ENCODE measurements around the gene LRRC59. TPM values are rescaled to one million over a fixed set of nuclear protein-coding genes. Genes with fewer than 3 reads are reported as not detected.

The LRRC59 gene
- total RNA-seq, 2 experiments from 2014 or later = 48.1 to 50.1 TPM

GRCh38 chr17:50364715-50365114 is 32.6 kb downstream of the LRRC59 start:
- DNase-seq = no peak
- no peaks in the 10 kb centered on the region for H3K9me3 Mint-ChIP-seq
- H3K36me3 Mint-ChIP-seq (ENCODE audit: low read depth) = peaks cover 12% of the 10 kb centered on the region
- no peak overlapping the region for H3K4me3 Mint-ChIP-seq
- H3K27me3 Mint-ChIP-seq (ENCODE audit: low read depth) = no peaks in the 10 kb centered on the region
- intact Hi-C loops (cut with micrococcal nuclease) = loop anchor here (5.0 kb wide), 1 partner anchor 33 kb away; the partner anchor contains the start of gene LRRC59
- peaks cover 9% of the 10 kb centered on the region for H3K4me1 Mint-ChIP-seq (ENCODE audit: low read depth)
- H3K27ac Mint-ChIP-seq = no peak overlapping the region
- CTCF ChIA-PET = interaction anchor here (4.0 to 5.6 kb wide), 2 partner anchors 8 to 33 kb away, joined by 44 to 56 read pairs; partner anchors contain the start of genes EME1, LRRC59 and MRPL27

- H3K9me3 Mint-ChIP-seq = no peaks in the 10 kb centered on the region
- DNase-seq = no peak
- peaks cover 14% of the 10 kb centered on the region for H3K36me3 Mint-ChIP-seq (ENCODE audit: low read depth)
- H3K4me3 Mint-ChIP-seq = no peak overlapping the region
- H3K27ac Mint-ChIP-seq = no peak overlapping the region
- H3K4me1 Mint-ChIP-seq (ENCODE audit: low read depth) = peaks cover 9% of the 10 kb centered on the region
- CTCF ChIA-PET = interaction anchor here (4.0 to 5.6 kb wide), 3 partner anchors 9 to 33 kb away, joined by 34 to 56 read pairs (median 44); partner anchors contain the start of genes EME1, LRRC59, MRPL27 and XYLT2
- no peaks in the 10 kb centered on the region for H3K27me3 Mint-ChIP-seq (ENCODE audit: low read depth)
- intact Hi-C loops (cut with micrococcal nuclease) = loop anchor here (5.0 kb wide), 1 partner anchor 33 kb away; the partner anchor contains the start of gene LRRC59
These were observed 33.3 kb downstream of the LRRC59 start for GRCh38 chr17:50364061-50364458.

- peaks cover 15% of the 10 kb centered on the region for H3K36me3 Mint-ChIP-seq (ENCODE audit: low read depth)
- H3K27ac Mint-ChIP-seq = no peak overlapping the region
- DNase-seq = peak; percentile 3
- intact Hi-C loops (cut with micrococcal nuclease) = loop anchor here (5.0 kb wide), 1 partner anchor 34 kb away; the partner anchor contains the start of gene LRRC59
- CTCF ChIA-PET = interaction anchor here (0.6 to 5.6 kb wide), 11 partner anchors 9 to 225 kb away, joined by 3 to 56 read pairs (median 10); partner anchors contain the start of genes EME1, LRRC59, MRPL27 and RSAD1
- no peak overlapping the region for H3K4me3 Mint-ChIP-seq
- no peaks in the 10 kb centered on the region for H3K9me3 Mint-ChIP-seq
- H3K4me1 Mint-ChIP-seq (ENCODE audit: low read depth) = peaks cover 9% of the 10 kb centered on the region
- no peaks in the 10 kb centered on the region for H3K27me3 Mint-ChIP-seq (ENCODE audit: low read depth)
These were observed 33.9 kb downstream of the LRRC59 start for GRCh38 chr17:50363217-50364060.

- Mint-ChIP-seq H3K27ac (peak overlapping the region; percentile 84), H3K27me3 (ENCODE audit: low read depth) (no peaks in the 10 kb centered on the region), H3K9me3 (no peaks in the 10 kb centered on the region), H3K4me3 (no peak overlapping the region), H3K4me1 (ENCODE audit: low read depth) (peaks cover 9% of the 10 kb centered on the region), H3K36me3 (ENCODE audit: low read depth) (peaks cover 10% of the 10 kb centered on the region)
- intact Hi-C loops (cut with micrococcal nuclease) = loop anchor here (1.0 to 5.0 kb wide), 4 partner anchors 10 to 117 kb away; partner anchors contain the start of genes LRRC59 and XYLT2
- peak; percentile 1 for DNase-seq
- CTCF ChIA-PET = interaction anchor here (0.6 to 5.6 kb wide), 22 partner anchors 10 to 197 kb away, joined by 3 to 56 read pairs (median 6); partner anchors contain the start of genes EME1, LRRC59, MRPL27 and RSAD1
These were observed 34.7 kb downstream of the LRRC59 start for GRCh38 chr17:50362661-50363060.

- intact Hi-C loops (cut with micrococcal nuclease) = loop anchor here (1.0 to 5.0 kb wide), 4 partner anchors 10 to 117 kb away; partner anchors contain the start of genes LRRC59 and XYLT2
- DNase-seq = peak; percentile 78
- CTCF ChIA-PET = interaction anchor here (0.6 to 5.6 kb wide), 26 partner anchors 10 to 200 kb away, joined by 3 to 56 read pairs (median 4); partner anchors contain the start of genes EME1, LRRC59, MRPL27 and RSAD1
- Mint-ChIP-seq H3K36me3 (ENCODE audit: low read depth) (peaks cover 9% of the 10 kb centered on the region), H3K9me3 (no peaks in the 10 kb centered on the region), H3K27me3 (ENCODE audit: low read depth) (no peaks in the 10 kb centered on the region), H3K4me1 (ENCODE audit: low read depth) (peaks cover 9% of the 10 kb centered on the region), H3K27ac (peak overlapping the region; percentile 84), H3K4me3 (no peak overlapping the region)
These were observed 35.5 kb downstream of the LRRC59 start for GRCh38 chr17:50361561-50362480.

GRCh38 chr17:50360486-50361115 is 36.7 kb downstream of the LRRC59 start:
- Mint-ChIP-seq H3K4me1 (ENCODE audit: low read depth) (peaks cover 9% of the 10 kb centered on the region), H3K36me3 (ENCODE audit: low read depth) (peaks cover 9% of the 10 kb centered on the region), H3K4me3 (no peak overlapping the region), H3K27ac (no peak overlapping the region), H3K27me3 (ENCODE audit: low read depth) (no peaks in the 10 kb centered on the region), H3K9me3 (no peaks in the 10 kb centered on the region)
- intact Hi-C loops (cut with micrococcal nuclease) = loop anchor here (5.0 kb wide), 1 partner anchor 37 kb away; the partner anchor contains the start of gene LRRC59
- CTCF ChIA-PET = interaction anchor here (2.3 to 5.6 kb wide), 7 partner anchors 9 to 37 kb away, joined by 6 to 56 read pairs (median 21); partner anchors contain the start of genes EME1, LRRC59, MRPL27 and XYLT2
- peak; percentile 2 for DNase-seq

- intact Hi-C loops (cut with micrococcal nuclease) = loop anchor here (5.0 kb wide), 1 partner anchor 37 kb away; the partner anchor contains the start of gene LRRC59
- peak; percentile 2 for DNase-seq
- peaks cover 9% of the 10 kb centered on the region for H3K4me1 Mint-ChIP-seq (ENCODE audit: low read depth)
- no peaks in the 10 kb centered on the region for H3K9me3 Mint-ChIP-seq
- H3K27me3 Mint-ChIP-seq (ENCODE audit: low read depth) = no peaks in the 10 kb centered on the region
- H3K27ac Mint-ChIP-seq = no peak overlapping the region
- CTCF ChIA-PET = interaction anchor here (2.7 to 5.6 kb wide), 3 partner anchors 13 to 29 kb away, joined by 11 to 44 read pairs (median 34); partner anchors contain the start of genes EME1, MRPL27 and XYLT2
- no peak overlapping the region for H3K4me3 Mint-ChIP-seq
- H3K36me3 Mint-ChIP-seq (ENCODE audit: low read depth) = peaks cover 9% of the 10 kb centered on the region
These were observed 37.3 kb downstream of the LRRC59 start for GRCh38 chr17:50359998-50360461.

- no peak for DNase-seq
- intact Hi-C loops (cut with micrococcal nuclease) = no loop called here
- no peaks in the 10 kb centered on the region for H3K27me3 Mint-ChIP-seq (ENCODE audit: low read depth)
- no peak overlapping the region for H3K4me3 Mint-ChIP-seq
- CTCF ChIA-PET = interaction anchor here (5.6 kb wide), 1 partner anchor 14 kb away, joined by 44 read pairs; the partner anchor contains the start of genes EME1 and MRPL27
- peaks cover 9% of the 10 kb centered on the region for H3K4me1 Mint-ChIP-seq (ENCODE audit: low read depth)
- peaks cover 10% of the 10 kb centered on the region for H3K36me3 Mint-ChIP-seq (ENCODE audit: low read depth)
- H3K27ac Mint-ChIP-seq = no peak overlapping the region
- H3K9me3 Mint-ChIP-seq = no peaks in the 10 kb centered on the region
These were observed 38.2 kb downstream of the LRRC59 start for GRCh38 chr17:50359005-50359699.

- Mint-ChIP-seq H3K4me3 (no peak overlapping the region), H3K27me3 (ENCODE audit: low read depth) (no peaks in the 10 kb centered on the region), H3K36me3 (ENCODE audit: low read depth) (peaks cover 10% of the 10 kb centered on the region), H3K9me3 (no peaks in the 10 kb centered on the region), H3K27ac (no peak overlapping the region), H3K4me1 (ENCODE audit: low read depth) (peaks cover 9% of the 10 kb centered on the region)
- intact Hi-C loops (cut with micrococcal nuclease) = no loop called here
- no peak for DNase-seq
- CTCF ChIA-PET = interaction anchor here (0.7 kb wide), 1 partner anchor 114 kb away, joined by 3 read pairs; no protein-coding TSS in a partner anchor
These were observed 39.1 kb downstream of the LRRC59 start for GRCh38 chr17:50358177-50358576.

- Mint-ChIP-seq H3K9me3 (no peaks in the 10 kb centered on the region), H3K36me3 (ENCODE audit: low read depth) (peaks cover 10% of the 10 kb centered on the region), H3K27ac (peak overlapping the region; percentile 46), H3K4me3 (no peak overlapping the region), H3K4me1 (ENCODE audit: low read depth) (peaks cover 2% of the 10 kb centered on the region), H3K27me3 (ENCODE audit: low read depth) (no peaks in the 10 kb centered on the region)
- peak; percentile 3 for DNase-seq
- CTCF ChIA-PET = no interaction called here
- intact Hi-C loops (cut with micrococcal nuclease) = no loop called here
These were observed 40.3 kb downstream of the LRRC59 start for GRCh38 chr17:50356892-50357510.

Data from activated naive CD4-positive, alpha-beta T cell treated with anti-CD3 and anti-CD28 coated beads for 36 hours (primary cell).